Prostate gland (tissue), 2 donors: Measurements from ENCODE around the gene CRISPLD2.

ENCODE experiments used
- POLR2AphosphoS5 ChIP-seq: sonication (generic); formaldehyde crosslinking; IDR thresholded peaks from one replicate; pipeline ENCODE4 v1.6.1; 2017; ENCODE audit warnings: antibody characterized with exemption
- TF ChIP-seq, protein P1 (sequence below), 4 experiments: fragments of 200-600 bp in 2 of 4; fragments of 450-650 bp in 2 of 4; sonication (generic) in 2 of 4; IDR thresholded peaks; 1 replicate in 3 of 4; 2 replicates in 1 of 4; pipeline ENCODE4 v1.5.1; 2016 to 2019; ENCODE audit warnings: antibody characterized with exemption in 4 of 4, mild to moderate bottlenecking in 2 of 4, moderate library complexity in 2 of 4

DNA sequence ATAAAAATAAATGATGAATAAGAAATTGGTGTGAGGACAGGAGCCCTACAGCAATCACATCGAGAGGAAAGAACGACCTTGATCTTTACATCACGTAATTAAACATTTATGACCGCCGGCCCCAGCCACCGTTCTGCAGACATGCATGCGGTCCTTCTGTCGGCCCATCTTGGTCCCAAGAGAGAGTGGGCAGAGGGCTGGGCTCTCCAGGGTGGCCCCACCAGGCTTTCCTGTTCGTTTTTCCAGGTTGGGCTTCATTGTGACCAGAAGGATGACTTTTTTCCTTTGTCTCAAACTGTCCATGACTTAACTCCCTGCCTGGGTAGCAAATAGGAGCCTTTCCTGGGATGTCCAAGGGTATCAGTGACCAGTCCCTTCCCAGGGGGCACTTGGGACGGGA, 3.3 kb upstream of the CRISPLD2 start:
- TF ChIP-seq, protein P1, sequence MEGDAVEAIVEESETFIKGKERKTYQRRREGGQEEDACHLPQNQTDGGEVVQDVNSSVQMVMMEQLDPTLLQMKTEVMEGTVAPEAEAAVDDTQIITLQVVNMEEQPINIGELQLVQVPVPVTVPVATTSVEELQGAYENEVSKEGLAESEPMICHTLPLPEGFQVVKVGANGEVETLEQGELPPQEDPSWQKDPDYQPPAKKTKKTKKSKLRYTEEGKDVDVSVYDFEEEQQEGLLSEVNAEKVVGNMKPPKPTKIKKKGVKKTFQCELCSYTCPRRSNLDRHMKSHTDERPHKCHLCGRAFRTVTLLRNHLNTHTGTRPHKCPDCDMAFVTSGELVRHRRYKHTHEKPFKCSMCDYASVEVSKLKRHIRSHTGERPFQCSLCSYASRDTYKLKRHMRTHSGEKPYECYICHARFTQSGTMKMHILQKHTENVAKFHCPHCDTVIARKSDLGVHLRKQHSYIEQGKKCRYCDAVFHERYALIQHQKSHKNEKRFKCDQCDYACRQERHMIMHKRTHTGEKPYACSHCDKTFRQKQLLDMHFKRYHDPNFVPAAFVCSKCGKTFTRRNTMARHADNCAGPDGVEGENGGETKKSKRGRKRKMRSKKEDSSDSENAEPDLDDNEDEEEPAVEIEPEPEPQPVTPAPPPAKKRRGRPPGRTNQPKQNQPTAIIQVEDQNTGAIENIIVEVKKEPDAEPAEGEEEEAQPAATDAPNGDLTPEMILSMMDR (IDR thresholded peaks at IDR 0.05), result no peak
- no peak for TF ChIP-seq POLR2AphosphoS5
